Suppressor macrophage treated with lipopolysaccharide for 4 hours (primary cell): ENCODE data around the gene CD247.

Experiments used
- DNase-seq: peaks from one replicate; pipeline ENCODE4 v3.0.0-alpha.2; 2020

Gene CD247

DNA sequence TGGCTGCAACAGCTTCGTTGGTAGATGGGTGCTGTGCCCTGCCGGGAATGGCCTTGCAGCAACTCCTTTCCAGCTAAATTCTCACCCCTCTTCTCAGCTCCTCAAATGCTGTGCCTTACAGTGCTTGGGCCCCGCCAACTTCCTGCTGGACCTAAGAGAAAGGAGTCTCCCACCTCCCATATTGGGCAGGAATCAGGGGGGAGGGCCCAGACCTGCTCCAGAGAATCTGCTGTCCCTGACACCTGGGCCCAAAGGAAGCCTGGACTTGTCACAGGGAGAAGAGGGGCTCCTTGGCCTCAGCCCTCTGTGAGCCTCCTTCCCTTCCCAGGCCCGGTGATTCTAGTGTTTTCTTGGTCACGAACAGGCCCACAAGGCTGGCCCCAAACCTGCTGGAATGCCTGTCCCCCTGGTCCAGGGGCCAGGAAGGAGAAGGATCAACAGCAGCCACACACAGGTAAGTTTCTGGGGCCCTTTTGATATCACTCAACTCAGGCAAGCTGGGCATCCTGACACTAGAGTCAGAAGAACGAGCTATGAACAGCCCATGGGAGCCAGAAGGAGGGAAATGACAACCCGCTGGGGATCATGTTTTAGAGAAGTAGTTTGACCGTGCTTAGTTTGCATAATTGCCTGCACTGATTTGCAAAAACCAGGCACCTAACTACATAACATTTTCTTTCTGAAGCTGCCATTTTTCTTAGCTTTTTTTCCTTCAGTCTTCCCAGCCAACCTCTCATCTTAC lies 86.2 kb downstream of the CD247 start:
- DNase-seq = no peak

DNA sequence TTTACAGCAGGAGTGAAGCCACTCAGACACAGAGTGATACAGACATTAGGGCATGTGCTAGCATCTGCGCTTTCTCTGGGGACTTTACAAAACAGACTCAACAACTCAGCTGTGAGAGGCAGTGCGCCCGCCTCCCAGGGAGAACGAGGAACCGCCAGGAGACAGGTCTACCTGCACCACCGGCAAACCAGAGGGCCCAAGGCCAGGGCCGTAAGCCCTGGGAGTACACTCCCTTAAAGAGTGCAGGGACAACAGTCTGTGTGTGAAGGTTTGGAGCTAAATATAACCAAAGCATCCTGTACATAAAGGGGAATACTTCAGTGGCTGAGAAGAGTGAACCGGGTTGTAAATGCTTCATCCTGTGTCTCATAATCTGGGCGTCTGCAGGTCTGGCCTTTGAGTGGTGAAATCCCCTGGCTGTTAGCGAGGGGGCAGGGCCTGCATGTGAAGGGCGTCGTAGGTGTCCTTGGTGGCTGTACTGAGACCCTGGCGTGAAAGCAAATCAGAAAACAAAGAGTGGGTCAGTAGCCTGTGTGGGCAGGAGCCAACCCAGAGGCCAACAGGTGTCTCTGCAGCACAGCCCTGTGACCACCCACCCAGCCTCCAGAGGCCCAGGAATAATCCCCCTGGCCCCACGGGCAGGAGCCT lies 86.9 kb downstream of the CD247 start:
- DNase-seq = no peak

DNA sequence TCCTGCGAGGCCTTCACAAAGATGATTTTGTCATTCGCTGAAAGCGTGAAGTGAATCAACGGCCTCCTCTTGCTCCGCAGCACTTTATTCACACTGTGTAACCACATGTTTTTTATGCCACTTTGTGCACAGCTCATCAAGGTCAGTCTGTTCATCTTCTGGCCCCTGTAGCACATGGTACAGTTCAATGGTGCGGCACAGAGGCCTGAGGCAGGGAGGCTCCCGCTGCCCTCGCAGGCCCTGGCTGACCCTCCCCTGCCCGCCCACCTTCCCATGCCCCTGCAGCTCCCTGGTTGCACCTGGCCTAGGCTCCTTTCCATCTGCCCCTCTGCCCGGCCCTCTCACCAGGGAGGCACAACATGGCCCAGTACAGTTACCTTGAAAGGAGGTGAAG lies 87.5 kb downstream of the CD247 start:
- DNase-seq = no peak

DNA sequence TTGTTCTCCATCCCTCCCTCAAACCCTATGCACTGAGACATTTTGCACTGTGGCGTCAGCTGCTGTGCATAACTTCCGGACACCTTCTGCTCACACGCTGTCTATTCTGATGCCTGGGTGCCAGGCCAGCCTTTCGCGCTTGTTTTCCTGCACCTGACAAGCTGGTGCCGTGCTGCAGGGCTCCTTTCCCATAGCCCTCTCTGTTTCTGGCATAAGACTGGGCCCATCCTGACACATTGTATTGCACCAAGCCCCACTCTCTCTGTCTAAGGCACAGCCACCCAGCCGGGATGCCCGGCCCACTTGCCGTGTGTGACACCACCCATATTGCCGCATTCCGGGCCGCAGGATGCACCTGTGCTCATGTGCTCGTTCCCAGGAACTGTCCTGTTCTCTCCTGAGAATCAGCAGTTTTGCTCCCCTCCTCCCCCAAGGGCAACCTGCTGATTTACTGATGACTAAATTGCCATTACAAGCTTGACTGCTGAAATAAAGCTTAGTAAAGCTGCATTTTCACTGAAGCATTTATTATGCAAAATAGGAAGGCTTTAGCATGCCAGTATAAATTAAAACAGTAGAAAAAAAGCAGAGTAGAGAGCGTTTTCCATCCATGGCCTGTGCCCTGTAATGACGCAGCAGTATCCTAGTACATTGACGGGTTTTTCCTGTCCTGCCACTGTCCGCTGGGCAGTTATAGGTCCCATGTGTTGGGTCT lies 88.0 kb downstream of the CD247 start:
- no peak for DNase-seq

DNA sequence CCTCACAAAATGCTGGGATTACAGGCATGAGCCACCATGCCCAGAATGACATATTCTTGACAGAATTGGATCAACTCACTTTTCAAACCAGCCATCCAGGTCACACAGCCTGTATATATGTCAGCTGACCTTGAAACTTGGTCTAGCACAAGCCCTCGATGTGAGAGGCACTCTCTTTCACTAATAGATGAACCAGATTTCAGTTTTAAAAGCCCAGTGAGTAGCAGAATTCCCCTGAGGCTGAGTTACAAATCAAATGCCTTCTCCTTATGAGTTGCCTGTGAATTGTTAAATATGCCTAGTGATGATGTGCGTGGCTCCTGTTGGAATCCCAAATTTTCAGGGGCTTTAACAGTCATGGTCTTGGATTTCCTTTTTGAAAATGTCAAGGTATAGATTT lies 88.7 kb downstream of the CD247 start:
- no peak for DNase-seq

DNA sequence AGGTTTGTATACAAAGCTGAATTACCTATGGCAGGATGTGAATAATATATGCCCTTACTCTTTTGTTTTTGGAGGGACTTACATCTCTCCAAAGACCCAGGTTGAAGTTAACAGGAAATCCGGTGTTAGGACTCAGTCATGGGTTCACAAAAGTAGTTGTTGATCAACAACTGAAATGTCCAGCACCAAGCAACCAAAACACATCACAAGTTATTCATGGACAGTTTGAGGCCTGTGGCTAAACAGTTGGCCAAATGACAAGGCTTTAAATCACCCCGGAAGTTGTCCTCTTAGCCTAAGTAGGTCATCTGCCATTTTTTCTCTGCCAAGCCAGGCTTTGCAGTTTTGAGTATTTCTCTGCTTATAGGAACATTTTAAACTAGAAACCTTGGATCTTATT lies 89.9 kb downstream of the CD247 start:
- DNase-seq = no peak

DNA sequence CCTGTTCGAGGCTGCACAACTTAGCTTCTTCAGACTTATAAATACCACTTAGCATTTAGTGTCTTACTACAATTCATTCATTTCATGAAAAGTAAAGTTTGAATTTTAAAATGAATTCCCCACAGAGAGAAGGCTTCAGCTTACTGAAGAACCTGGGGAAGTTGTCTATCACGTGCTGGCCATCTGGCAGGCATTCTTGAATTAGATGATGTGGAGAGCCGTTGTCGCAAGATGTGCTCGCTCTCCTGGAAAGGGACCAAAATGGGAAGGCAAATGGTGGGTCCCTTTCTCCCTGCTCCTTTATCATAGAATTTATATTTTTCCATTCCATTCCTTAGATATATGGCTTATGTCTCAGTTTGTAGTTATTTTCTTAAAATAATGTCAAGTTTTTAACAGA lies 90.5 kb downstream of the CD247 start:
- no peak for DNase-seq

DNA sequence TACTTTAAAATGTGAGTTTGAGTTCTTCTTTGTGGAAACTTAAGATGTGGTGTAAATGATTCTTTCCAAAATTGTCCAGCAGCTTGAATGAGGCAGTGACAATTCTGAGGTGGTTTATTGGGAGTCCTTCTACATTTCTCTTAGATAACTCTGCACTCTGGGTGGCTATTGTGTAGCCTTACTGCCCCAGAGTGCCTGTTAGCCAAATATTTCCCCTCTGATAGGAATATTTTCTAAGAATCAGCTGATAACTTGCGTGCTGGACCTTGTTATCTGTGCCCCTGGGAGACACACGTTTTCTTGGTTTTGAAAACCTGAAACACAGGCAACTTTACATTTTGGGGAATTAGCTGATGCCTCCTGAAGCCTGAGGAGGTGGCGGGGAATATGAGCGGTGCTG lies 91.6 kb downstream of the CD247 start:
- DNase-seq = no peak

DNA sequence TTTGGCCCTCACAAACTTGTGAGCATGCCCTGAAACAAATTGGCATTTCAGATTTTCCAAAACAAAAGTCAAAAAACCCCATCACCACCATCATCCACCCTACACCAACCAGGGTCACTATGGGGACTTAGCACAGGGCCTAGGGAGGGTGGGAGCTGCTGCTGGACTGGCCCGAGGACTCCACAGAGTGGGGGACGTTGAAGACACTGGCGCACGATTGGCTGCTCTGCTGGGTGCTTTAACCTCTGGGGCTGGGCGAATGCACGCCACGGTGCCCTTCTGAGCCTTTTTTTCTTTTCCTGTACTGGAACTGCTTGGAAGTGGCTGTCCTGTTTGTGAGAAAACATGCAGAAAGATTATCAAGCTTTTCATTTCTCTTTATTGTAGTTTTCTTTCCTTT lies 92.8 kb downstream of the CD247 start:
- DNase-seq = no peak

DNA sequence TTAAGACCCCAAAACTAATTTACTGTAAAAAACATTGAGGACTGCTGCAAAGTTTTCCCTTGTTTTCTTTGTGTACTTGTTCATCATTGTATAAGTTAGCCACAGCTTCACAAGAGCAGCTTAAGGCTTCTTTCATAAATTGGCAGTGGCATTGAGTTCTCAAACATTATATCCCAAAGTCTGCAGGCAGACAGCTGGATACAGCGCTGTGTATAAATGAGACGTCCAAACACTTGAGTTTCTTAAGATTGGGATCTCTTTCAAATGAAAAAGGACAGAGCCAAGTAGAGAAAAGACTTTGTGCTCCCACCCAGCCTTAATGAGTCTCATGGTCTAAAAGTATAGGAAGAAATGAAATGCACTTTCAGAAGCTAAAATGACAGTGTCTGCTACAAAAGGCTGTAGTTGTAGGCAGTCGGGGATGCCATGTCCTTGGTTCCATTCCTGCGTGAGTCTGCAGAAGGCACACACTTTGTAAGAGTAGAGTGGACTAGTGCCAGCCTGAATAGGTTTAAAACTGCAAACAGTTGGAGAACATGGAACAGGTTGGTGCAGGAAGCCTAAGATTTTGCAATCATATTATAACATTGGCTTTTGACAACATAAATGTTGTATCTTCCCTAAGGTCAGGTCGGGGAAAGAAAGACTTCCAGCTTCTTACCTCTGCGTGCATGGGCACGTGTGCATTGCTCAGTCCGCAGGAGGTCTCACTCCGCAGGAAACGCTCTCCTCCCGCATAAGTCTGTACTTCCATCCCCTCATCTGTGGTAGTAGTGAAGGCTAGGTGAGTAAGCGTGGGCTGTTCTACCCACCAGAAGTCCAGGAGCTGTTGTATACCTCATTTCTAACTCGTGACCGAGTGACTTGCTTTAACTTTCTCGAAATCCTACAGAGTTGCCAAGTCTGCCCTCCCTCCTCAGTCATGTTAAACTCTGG lies 94.4 kb downstream of the CD247 start:
- DNase-seq = no peak

DNA sequence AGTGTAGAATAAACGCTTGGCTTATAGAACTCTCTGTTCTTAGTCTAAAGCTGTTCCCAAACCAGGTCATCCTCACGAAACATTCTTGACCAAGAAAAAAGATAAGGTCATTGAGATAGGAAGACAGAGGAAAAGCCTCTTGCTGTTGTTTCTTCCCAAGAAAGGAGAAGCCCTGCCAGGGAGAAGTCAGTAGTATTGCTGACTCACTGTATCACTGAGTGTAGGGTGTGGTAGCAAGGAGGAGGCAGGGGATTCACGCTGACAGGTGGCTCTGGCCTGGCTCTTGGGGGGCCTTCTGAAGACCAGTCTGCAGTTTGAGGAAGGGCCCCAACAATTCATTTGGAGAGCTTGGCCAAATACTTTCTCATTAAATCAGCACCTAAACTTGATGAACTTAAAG lies 97.8 kb downstream of the CD247 start:
- DNase-seq = no peak

DNA sequence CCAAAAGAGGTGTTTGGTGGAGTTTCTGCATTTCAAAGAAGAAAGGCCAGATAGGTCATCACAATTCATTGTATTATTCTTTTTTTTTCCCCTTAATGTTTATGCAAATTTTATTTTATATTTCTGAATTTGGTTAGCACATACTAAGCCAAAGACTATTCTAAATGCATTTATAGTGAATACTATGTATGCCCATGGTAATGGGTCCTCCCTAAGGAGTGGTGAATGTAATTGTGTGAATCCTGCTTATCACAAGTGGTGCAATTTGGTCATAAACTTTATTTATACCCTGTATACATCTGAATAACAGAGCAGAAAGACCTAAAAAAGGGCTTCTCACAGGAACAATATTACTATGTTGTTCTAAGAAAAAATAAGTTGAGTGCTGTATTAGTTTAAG lies 99.1 kb downstream of the CD247 start:
- no peak for DNase-seq

DNA sequence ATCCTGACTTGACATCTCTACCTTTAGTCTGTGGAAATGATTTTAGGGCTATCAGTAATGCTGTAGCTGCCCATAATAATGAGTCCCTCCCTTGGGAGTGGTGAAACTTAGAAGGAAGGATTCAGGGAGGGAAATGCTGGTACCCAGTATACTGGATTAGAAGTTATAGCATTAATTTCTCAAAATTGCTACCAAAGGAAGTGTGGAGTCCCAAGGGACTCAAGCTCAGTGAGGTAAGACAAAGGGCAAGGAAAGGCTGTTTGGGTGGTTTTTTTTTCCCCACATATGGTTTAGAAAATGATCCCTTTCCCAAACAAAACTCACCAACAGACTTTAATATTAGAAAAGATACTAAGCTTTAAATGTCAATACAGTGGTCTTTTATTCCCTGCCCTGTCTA lies 99.9 kb downstream of the CD247 start:
- no peak for DNase-seq

DNA sequence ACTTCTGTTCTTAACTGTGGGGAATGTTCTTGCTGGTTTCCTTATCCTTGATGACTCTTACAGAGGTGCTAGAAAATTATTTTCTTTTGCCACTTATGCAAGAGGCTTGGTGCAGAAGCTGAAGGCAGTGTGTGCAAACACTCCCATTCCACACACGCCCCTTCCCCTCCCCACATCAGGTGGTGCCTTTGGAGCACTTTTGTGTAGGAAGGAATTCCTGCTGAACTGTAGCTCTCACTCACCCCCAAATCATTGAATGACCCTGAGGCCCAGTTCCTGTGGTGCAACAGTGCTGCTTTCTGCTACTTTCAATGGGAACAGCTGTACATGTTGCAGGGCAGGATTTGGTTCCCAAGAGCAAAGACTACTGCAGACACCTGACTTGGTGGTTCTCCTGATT lies 101.8 kb downstream of the CD247 start:
- no peak for DNase-seq

DNA sequence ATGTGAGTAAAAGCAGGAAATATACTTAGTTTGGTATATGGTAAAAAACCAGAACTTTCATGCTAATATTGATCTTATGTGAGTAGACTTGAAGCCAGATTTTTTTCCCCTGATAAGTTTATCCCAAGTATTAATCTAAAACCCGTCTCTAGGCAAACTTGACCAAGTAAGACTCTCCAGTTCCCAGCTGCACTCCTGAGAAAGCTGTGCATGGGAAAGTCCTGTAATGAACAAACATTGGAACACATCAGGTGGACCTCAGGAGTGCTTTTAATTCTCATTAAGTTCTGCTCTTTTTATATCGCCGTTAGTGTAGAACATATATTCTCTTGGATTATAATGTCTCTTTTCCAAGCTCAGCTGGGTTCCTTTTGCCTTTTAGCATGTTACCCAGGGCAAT lies 105.0 kb downstream of the CD247 start:
- DNase-seq = no peak

DNA sequence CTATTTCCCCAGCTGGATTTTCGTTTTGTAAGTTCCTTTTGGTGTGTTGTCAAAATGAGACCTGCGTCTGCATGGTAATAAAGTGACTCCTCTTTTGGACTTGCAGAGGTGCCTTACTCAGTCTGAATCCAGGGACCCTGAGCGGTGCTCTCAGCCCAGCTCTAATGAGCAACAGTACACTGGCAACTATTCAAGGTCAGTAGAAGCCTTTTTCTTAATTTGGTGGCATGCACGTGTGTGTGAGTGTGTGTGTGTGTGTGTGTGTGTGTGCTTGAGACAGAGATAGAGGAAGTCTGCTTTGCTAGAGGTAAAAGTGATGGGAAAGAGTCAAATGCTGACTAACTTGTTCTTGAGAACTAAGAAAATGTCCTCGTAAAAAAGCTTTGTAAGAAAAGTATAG lies 105.4 kb downstream of the CD247 start:
- no peak for DNase-seq

DNA sequence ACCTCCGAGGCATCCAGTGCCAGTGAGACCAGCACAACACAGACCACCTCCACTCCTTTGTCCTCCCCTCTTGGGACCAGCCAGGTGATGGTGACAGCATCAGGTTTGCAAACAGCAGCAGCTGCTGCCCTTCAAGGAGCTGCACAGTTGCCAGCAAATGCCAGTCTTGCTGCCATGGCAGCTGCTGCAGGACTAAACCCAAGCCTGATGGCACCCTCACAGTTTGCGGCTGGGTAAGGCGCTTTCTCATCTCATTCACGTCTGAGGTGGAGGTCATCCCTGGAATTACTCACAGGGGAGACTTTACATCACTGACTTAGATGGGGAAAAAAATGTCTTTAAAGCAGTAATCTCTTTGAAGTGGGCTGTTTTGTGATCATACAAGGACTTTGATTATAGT lies 106.3 kb downstream of the CD247 start:
- DNase-seq = no peak

DNA sequence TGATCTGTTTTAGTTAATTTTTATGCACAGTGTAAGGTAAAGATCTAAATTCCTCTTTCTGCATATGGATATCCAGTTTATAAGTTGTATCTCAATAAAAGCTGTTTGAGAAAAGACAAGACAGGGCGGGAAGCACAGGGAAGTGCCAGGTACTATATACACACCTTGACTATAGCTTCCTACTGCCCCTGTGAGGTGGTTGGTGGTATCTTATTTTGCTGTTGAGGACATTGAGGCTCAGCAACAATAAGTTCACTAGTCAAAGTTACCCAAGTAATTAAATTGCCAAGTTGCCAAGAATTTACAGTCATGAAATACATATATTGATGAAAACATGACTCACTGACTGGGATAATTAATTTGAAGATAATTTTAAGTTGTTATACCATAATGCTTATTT lies 109.1 kb downstream of the CD247 start:
- no peak for DNase-seq

DNA sequence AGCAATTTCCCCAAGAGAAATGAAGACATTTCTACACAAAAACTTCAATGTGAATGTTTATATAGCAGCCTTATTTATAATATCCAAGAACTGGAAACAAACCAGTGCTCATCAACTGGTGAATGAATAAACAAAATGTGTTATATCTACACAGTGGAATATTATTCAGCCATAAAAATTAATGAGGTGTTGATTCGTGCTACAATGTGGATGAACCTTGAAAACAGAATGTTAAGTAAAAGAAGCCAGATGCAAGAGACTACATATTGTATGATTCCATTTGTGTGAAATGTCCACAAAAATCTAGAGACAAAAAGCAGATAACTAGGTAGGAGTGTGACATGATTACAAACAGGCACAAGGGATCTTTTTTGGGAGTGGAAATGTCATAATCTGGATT lies 110.0 kb downstream of the CD247 start:
- no peak for DNase-seq

DNA sequence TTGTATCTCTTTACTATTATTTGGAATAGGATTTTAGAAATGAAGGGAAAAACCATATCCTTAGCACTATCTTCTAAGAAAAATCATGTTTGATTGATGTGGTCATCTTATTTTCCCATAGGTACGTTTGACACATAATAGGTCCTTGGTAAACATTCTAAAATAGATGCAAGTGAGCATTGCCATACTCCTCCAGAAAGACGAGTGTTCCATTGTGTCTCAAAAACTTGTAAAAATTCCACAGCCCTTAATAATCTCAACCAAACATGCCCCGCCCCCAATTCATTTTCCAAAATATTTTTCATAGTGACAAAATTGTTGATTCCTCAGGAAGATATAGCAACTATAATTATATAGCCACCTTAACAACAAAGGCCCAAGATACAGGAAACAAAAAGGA lies 113.4 kb downstream of the CD247 start:
- no peak for DNase-seq

DNA sequence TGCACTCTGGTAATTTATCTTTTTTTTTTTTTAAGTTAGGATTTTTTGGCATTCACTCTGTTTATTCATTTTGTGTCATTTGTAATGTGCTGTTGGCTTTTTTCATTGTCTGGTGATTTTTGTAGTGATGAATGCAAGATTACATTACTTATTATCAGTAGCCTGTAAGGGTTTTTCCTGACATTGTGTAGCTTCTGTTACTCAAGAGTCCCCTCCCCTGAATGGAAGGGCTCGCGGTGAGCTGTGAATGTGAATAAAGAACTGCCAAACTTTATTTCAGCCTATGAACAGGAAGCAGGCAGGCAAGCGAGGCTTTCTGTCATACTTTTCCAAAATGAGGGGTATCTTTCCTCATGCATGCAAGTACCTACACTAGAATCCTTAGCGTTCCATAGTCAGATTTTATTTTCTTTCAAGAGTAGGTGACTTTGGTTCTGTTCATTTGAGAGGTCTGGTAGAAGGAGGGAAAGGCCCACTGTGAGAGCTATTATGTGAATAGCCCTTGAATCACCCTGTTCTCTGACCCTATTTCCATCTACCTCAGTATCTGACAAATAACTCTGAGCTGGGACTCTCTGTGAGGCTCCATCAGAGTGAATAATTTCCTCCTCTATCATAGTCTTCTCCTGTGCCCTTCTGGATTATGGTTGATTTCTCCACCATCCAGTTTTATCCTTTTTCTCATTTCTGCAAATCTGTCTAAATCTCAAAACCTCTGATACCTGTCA lies 114.0 kb downstream of the CD247 start:
- no peak for DNase-seq

DNA sequence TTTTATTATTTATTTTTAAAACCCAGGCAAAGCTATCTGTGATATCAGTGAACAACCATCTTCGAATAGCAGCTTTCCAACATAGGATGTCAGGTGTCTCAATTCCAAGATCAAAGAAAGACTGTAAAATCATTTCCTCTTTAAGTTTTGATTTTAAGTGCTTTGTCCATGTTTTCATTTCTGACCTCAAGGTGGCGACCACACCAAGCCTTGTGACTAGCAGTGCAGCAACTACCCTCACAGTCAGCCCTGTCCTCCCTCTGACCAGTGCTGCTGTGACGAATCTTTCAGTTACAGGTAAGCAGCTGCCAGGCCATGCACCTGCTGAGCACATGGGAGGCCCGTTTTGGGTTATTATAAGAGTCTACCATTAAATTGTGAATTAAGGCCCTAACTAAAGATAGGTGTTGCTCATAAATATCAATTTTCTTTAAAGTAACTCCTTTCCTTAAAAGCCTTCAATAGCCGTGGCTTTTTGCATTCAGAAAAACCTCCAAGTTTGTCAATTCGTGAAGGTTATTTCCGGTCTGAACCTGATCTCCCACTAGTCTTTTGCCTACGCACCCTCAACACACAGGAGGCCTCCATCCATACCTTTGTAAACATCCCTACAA lies 117.0 kb downstream of the CD247 start:
- DNase-seq = peak; percentile 35
